ENCODE measurements around the gene PRR5L.

The PRR5L gene

GRCh38 chr11:36265793-36266628 lies 30.1 kb upstream of the PRR5L start:
- TF ChIP-seq, protein P1, sequence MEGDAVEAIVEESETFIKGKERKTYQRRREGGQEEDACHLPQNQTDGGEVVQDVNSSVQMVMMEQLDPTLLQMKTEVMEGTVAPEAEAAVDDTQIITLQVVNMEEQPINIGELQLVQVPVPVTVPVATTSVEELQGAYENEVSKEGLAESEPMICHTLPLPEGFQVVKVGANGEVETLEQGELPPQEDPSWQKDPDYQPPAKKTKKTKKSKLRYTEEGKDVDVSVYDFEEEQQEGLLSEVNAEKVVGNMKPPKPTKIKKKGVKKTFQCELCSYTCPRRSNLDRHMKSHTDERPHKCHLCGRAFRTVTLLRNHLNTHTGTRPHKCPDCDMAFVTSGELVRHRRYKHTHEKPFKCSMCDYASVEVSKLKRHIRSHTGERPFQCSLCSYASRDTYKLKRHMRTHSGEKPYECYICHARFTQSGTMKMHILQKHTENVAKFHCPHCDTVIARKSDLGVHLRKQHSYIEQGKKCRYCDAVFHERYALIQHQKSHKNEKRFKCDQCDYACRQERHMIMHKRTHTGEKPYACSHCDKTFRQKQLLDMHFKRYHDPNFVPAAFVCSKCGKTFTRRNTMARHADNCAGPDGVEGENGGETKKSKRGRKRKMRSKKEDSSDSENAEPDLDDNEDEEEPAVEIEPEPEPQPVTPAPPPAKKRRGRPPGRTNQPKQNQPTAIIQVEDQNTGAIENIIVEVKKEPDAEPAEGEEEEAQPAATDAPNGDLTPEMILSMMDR (IDR thresholded peaks at IDR 0.05; ENCODE audit: low read depth, low read length): peak; percentile 86
- H3K4me3 ChIP-seq (replicated peaks in 1 of 2; ENCODE audit: low read depth in 2 of 2, low read length in 2 of 2): no peak overlapping the region
- peak; percentile 57 to 62 for DNase-seq (ENCODE audit: low read depth in 2 of 2)

DNA sequence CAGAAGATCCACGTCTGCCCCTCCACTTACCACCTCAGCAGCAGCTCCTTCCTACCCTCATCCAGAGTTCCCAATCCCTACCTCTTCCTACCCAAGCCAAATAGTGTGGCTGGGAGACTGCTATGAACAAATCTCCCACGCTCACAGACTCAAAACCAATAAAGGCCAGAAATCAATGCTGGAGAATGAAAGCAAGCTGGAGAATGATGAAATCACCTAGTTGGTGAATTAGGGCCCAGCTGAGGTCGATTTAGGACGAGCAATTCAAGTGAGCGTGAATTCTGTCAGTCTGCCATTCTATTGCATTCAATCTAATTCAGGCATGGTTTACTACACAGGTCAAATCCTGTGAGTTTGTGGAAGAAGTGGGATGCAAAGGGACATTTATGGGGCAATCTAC lies 29.3 kb upstream of the PRR5L start:
- H3K4me3 ChIP-seq (replicated peaks in 1 of 2; ENCODE audit: low read depth in 2 of 2, low read length in 2 of 2): no peak overlapping the region
- DNase-seq (ENCODE audit: low read depth in 2 of 2): no peak
- TF ChIP-seq, protein P1 (IDR thresholded peaks at IDR 0.05; ENCODE audit: low read depth, low read length): no peak

- no peak overlapping the region for H3K4me3 ChIP-seq (replicated peaks in 1 of 2; ENCODE audit: low read depth in 2 of 2, low read length in 2 of 2)
- no peak for DNase-seq (ENCODE audit: low read depth in 2 of 2)
- TF ChIP-seq, protein P1 (IDR thresholded peaks at IDR 0.05; ENCODE audit: low read depth, low read length): no peak
Measured at GRCh38 chr11:36268337-36268985, 27.6 kb upstream of the PRR5L start.

DNA sequence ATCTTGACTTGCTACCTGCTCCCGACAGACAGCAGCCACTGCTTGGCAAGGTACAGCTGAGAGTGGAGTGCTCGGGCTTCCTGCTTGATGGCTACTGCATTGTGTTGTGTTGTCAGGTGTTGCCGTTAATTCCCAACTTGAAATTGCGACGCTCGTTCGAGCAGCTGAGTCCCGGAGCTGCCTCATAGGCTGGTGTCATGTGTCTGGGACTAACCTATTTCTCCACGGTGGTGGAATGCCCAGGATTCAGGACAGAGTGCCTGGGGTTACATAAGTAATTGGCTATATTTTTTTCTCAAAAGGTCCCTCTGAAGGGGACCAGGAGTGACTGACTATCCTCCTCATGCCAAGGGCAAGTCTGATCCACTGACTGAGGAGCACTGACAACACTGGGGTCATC lies 25.4 kb upstream of the PRR5L start:
- TF ChIP-seq, protein P1 (IDR thresholded peaks at IDR 0.05; ENCODE audit: low read depth, low read length): no peak
- DNase-seq (ENCODE audit: low read depth in 2 of 2): no peak
- no peak overlapping the region for H3K4me3 ChIP-seq (replicated peaks in 1 of 2; ENCODE audit: low read depth in 2 of 2, low read length in 2 of 2)

- DNase-seq (ENCODE audit: low read depth in 2 of 2): no peak
- TF ChIP-seq, protein P1 (IDR thresholded peaks at IDR 0.05; ENCODE audit: low read depth, low read length): no peak
- no peak overlapping the region for H3K4me3 ChIP-seq (replicated peaks in 1 of 2; ENCODE audit: low read depth in 2 of 2, low read length in 2 of 2)
Measured at GRCh38 chr11:36271794-36272407, 24.2 kb upstream of the PRR5L start.

GRCh38 chr11:36273110-36273509 lies 23.0 kb upstream of the PRR5L start:
- H3K4me3 ChIP-seq (replicated peaks in 1 of 2; ENCODE audit: low read depth in 2 of 2, low read length in 2 of 2): no peak overlapping the region
- no peak for DNase-seq (ENCODE audit: low read depth in 2 of 2)
- TF ChIP-seq, protein P1 (IDR thresholded peaks at IDR 0.05; ENCODE audit: low read depth, low read length): no peak

All from cardiac fibroblast (primary cell).